ENCODE data around the gene SPAG9. TPM values are rescaled to one million over a fixed set of nuclear protein-coding genes. Genes with fewer than 3 reads are reported as not detected.

The SPAG9 gene
- polyA plus RNA-seq, 1 experiment, result 18.7 TPM

DNA sequence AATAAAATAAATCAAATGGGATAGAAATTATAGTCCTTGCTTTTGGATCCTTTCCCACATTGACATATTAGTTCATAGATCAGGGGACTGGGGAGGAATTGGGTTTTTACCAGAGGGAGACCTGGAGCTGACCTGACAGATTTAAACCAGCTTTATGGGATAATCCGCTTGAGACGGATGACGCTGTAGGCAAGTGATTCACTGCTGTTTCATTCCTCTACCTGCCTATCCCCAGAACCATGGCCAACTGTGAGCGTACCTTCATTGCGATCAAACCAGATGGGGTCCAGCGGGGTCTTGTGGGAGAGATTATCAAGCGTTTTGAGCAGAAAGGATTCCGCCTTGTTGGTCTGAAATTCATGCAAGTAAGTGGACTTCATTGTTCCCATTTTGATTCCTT is 34.7 kb upstream of the SPAG9 start:
- ChIA-PET POLR2A (no interaction called here), CTCF (interaction anchor here (1.3 kb wide), 1 partner anchor 11 kb away, joined by 3 read pairs; the partner anchor contains the start of gene NME2)

DNA sequence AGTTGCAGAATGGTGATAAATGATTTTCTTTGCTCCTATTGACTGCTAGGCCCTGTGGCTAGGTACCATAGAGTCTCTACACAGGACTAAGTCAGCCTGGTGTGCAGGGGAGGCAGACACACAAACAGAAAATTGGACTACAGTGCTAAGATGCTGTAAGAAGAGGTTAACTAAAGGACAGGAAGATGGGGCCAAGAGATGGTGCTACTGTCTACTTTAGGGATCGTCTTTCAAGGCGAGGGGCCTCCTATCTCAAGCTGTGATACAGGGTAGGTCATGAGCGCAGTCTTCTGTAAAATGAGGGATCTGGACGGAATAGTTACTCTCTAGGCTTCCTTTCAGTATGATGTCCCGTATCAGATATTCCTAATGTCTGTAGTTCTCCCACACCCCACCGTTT is 33.5 kb upstream of the SPAG9 start:
- peaks cover 1% of the 10 kb centered on the region; the same call in 1 of the 2 replicates for H3K36me3 ChIP-seq (ENCODE audit: control insufficient read depth, insufficient read depth, low read length)
- no peak for DNase-seq (ENCODE audit: low read depth)
- peak overlapping the region; percentile 80 for H3K4me3 ChIP-seq (ENCODE audit: low read depth, low read length)
- CTCF ChIA-PET, result interaction anchor here (1.0 to 2.3 kb wide), 7 partner anchors 9 to 288 kb away, joined by 3 to 78 read pairs (median 4); partner anchors contain the start of genes NME2 and TOB1
- H3K27me3 ChIP-seq (ENCODE audit: control insufficient read depth, insufficient read depth, low read length), result no peaks in the 10 kb centered on the region
- TF ChIP-seq, protein P1, sequence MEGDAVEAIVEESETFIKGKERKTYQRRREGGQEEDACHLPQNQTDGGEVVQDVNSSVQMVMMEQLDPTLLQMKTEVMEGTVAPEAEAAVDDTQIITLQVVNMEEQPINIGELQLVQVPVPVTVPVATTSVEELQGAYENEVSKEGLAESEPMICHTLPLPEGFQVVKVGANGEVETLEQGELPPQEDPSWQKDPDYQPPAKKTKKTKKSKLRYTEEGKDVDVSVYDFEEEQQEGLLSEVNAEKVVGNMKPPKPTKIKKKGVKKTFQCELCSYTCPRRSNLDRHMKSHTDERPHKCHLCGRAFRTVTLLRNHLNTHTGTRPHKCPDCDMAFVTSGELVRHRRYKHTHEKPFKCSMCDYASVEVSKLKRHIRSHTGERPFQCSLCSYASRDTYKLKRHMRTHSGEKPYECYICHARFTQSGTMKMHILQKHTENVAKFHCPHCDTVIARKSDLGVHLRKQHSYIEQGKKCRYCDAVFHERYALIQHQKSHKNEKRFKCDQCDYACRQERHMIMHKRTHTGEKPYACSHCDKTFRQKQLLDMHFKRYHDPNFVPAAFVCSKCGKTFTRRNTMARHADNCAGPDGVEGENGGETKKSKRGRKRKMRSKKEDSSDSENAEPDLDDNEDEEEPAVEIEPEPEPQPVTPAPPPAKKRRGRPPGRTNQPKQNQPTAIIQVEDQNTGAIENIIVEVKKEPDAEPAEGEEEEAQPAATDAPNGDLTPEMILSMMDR (IDR thresholded peaks at IDR 0.05; ENCODE audit: insufficient read depth, low read depth, low read length), result no peak
- POLR2A ChIA-PET, result no interaction called here

More for the DNA sequence above, 34.7 kb upstream of the SPAG9 start:
- Histone ChIP-seq H3K36me3 (ENCODE audit: control insufficient read depth, insufficient read depth, low read length) (peaks cover 6% of the 10 kb centered on the region; the same call in 1 of the 2 replicates), H3K4me3 (ENCODE audit: low read depth, low read length) (no peak overlapping the region), H3K27me3 (ENCODE audit: control insufficient read depth, insufficient read depth, low read length) (no peaks in the 10 kb centered on the region)
- DNase-seq (ENCODE audit: low read depth), result no peak
- TF ChIP-seq, protein P1 (IDR thresholded peaks at IDR 0.05; ENCODE audit: insufficient read depth, low read depth, low read length), result no peak

GRCh38 chr17:51153210-51154072 is 32.8 kb upstream of the SPAG9 start, which contains the start of gene NME1:
TSS of gene NME1 (plus strand) at chr17:51153559. CDS start at chr17:51155655, 2,096 bp downstream.
- Histone ChIP-seq H3K27me3 (ENCODE audit: control insufficient read depth, insufficient read depth, low read length) (no peaks in the 10 kb centered on the region), H3K36me3 (ENCODE audit: control insufficient read depth, insufficient read depth, low read length) (peaks cover 1% of the 10 kb centered on the region; the same call in 1 of the 2 replicates), H3K4me3 (ENCODE audit: low read depth, low read length) (peak within 1 kb of the TSS; percentile 80)
- ChIA-PET POLR2A (no interaction called here), CTCF (interaction anchor here (0.6 to 2.8 kb wide), 42 partner anchors 8 to 603 kb away, joined by 3 to 78 read pairs (median 4); partner anchors contain the start of genes SPAG9 and TOB1)
- peak; percentile 97 for DNase-seq (ENCODE audit: low read depth)
- TF ChIP-seq, protein P1 (IDR thresholded peaks at IDR 0.05; ENCODE audit: insufficient read depth, low read depth, low read length), result peak; percentile 85

- Histone ChIP-seq H3K36me3 (ENCODE audit: control insufficient read depth, insufficient read depth, low read length) (peaks cover 1% of the 10 kb centered on the region; the same call in 1 of the 2 replicates), H3K27me3 (ENCODE audit: control insufficient read depth, insufficient read depth, low read length) (no peaks in the 10 kb centered on the region), H3K4me3 (ENCODE audit: low read depth, low read length) (peak overlapping the region; percentile 24)
- ChIA-PET POLR2A (no interaction called here), CTCF (interaction anchor here (0.6 to 2.8 kb wide), 37 partner anchors 9 to 603 kb away, joined by 3 to 78 read pairs (median 4); partner anchors contain the start of gene SPAG9)
- DNase-seq (ENCODE audit: low read depth), result no peak
- TF ChIP-seq, protein P1 (IDR thresholded peaks at IDR 0.05; ENCODE audit: insufficient read depth, low read depth, low read length), result no peak
These were observed 32.1 kb upstream of the SPAG9 start for GRCh38 chr17:51152766-51153209.

GRCh38 chr17:51150932-51151331 is 30.3 kb upstream of the SPAG9 start:
- ChIA-PET POLR2A (no interaction called here), CTCF (interaction anchor here (0.6 kb wide), 1 partner anchor 168 kb away, joined by 3 read pairs; no protein-coding TSS in a partner anchor)
- Histone ChIP-seq H3K27me3 (ENCODE audit: control insufficient read depth, insufficient read depth, low read length) (no peaks in the 10 kb centered on the region), H3K36me3 (ENCODE audit: control insufficient read depth, insufficient read depth, low read length) (no peaks in the 10 kb centered on the region), H3K4me3 (ENCODE audit: low read depth, low read length) (no peak overlapping the region)
- DNase-seq (ENCODE audit: low read depth), result no peak
- TF ChIP-seq, protein P1 (IDR thresholded peaks at IDR 0.05; ENCODE audit: insufficient read depth, low read depth, low read length), result no peak
